Measurements from ENCODE around the gene DIP2B.

The DIP2B gene

GRCh38 chr12:50614167-50614759 lies 109.5 kb downstream of the DIP2B start:
- no peak for DNase-seq

DNA sequence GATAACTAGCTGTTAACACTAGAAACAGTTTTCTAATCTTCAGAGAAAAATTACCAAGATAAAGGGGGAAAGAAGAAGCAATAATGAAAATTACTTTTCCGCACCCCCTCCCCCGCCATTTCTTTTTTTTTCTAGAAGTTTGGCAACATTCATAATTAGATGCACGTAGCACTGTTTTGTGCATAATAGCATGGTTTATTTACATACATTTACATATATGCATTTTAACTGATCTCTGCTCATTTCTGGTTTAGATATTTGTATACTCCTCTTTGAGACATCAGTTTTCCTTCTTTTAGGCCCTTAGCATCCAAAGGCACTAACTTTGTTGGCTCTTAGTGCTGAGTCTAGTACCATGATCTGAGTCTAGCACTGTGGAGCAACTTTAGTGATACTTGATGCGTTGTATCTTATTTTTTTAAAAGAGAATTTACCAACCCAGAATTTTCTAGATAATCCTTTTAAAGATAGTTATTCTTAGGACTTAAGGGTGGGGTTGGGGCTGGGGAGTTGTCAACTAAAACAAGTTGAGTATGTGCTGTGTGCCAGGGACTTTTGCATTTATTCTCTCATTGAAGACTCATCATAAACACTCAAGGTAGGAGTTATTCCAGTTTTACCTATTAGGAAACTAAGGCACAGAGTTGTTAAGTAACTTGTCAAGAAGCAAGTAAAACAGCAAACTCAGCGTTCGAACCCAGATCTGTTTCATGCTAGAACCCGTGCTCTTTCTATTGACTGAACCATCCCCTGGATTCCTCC lies 110.5 kb downstream of the DIP2B start:
- DNase-seq, result no peak

DNA sequence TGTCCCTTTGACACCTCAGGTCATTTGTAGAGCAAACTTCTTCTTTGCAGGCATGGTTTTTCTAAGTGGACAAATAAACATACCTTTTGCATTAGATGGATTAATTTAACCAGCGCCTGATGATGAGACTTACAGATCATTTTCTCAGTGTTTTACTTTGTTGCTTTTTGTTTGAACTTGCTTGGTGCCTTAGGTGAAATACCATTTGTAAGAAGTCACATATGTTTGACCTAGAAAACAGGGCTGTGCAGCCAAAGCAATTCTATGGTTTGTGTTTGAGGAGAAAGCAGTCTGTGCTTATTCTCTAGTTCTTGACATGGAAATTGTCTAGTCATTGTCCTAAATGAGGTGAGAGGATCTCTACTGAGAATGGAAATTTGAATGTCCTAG lies 111.1 kb downstream of the DIP2B start:
- DNase-seq, result no peak

GRCh38 chr12:50617657-50618056 lies 112.9 kb downstream of the DIP2B start:
- DNase-seq, result no peak

DNA sequence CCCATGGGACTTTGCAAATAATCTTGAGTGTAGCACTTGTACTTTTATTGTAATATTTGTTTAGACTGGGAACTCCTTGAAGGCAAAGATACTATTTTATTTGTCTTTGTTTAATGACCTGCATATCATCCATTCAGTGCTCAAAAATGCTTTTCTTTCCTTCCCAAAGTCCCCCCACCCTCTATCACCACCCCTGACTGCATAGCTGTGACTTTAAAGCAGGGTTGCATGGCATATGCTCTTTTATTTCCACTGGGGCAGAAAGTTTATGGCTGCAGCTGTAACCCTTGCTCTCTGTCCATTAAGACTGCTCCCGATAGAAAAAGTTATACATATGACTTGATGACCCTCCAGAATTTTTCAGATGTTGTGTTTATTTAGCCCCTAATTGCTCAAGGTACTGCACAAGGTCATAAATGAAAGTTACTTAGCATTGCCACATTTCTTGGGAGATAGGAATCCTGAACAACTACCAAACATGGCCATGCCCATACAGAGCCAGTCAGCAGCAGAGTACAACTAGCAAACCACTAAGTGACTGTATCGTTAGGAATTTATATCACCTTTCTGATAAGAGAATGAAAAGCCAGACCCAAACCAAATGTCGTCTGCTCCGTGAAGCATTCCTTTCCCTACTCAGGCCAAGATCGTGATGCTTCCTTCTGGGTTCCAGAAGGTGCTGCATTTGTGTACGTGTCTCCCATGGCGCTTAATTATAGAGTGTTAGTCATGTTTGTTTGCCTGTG lies 114.3 kb downstream of the DIP2B start:
- no peak for DNase-seq

GRCh38 chr12:50619610-50619958 lies 114.8 kb downstream of the DIP2B start:
- no peak for DNase-seq

DNA sequence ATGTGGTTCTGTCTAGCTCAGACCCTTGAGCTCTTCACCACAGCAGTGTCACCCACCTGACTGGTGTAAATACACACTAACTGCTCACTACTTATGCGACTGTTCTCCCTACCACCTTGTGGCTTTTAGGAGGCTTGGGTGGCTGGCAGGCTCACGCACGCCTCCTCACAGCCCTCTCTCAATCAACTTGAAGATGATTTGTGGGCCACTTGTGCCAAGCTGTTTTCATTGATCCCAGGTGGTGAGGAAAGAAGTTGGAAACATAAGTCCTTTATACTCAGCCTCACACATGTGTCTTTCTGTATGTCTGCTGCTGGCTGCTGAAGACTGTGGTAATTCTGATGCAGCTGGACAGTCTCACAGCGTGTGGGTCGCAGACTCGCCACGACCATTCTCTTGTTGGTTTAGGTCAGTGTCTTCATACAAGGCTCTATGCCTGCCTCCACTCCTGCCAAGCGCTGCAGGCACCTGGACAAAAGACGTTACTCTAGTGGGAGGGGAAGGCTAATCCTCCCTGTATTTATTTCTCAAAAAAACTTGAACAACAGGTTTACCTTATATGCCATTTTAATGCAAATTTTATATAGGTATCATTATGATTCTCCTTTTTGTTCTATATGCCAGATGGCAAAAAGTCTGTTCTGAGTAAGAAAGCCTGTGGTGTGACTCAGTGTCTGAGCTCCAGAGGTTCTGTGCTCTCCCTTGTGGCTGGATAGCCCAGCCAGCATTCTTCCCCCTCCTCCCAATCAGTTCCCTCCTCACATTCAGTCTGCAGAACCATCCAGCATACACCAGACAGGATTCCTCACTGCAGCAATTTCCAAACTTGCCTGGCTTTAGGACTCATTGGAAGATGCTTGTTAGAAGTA lies 115.6 kb downstream of the DIP2B start:
- DNase-seq, result peak; percentile 46

GRCh38 chr12:50620978-50621360 lies 116.2 kb downstream of the DIP2B start:
- no peak for DNase-seq

GRCh38 chr12:50621399-50622300 lies 116.9 kb downstream of the DIP2B start:
- peak; percentile 81 for DNase-seq

DNA sequence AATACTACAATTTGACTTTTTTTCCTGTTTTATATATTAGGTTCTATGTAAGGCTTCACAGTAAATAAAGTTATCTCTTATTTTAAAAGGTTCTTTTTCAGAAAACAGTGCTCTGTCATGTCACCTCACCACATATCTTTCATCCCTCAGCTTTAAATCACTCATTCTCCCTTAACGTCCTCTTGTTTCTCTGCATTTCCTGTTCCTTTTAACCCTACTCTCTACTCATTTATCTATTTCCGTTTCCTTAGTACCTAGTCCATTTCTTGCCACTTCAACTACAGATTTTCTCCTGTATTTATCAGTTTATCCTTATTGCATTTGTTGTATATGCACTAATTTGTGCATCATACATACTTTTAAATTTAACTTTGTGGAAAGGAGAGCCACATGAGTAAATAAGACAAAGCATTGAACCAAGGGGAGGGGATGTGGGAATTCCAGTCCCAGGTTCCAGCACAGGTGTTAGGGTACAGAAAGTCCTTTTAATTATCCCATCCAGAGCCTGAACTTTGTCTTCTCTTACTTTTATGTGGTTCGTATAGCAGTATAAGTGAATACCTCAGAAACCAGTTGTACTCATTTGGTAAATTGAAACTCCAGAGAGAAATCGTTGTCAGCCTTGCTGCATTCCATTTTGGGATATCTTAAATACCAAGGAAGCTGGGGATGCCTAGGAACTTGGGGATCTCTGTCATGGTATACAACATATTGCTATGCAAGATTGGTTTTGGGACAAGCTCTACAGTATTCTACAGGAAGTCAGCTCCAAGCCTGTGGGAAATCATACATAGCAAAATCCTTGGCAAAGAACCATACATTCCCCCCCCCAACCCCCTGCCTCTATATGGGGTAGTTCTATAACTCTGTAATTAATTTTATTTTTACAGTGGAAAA lies 120.5 kb downstream of the DIP2B start:
- no peak for DNase-seq

DNA sequence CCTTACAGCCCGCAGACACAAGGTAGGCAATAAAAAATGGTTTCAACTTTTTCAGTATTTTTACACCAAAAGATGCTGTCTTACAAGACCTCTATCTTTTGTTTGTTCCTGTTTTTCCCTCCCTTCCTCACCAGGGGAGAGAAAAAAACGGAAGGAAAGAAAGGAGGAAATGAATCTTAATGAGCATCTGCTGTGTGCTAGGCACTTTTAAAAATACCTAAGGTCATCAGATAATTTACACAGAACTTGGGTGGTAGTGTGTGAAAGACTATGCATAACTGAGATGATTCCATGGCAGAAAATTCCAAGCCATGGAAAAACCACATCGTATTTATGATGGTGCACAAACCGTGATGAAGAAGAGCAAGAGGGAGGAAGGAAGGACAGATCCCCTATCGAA lies 121.2 kb downstream of the DIP2B start:
- no peak for DNase-seq

DNA sequence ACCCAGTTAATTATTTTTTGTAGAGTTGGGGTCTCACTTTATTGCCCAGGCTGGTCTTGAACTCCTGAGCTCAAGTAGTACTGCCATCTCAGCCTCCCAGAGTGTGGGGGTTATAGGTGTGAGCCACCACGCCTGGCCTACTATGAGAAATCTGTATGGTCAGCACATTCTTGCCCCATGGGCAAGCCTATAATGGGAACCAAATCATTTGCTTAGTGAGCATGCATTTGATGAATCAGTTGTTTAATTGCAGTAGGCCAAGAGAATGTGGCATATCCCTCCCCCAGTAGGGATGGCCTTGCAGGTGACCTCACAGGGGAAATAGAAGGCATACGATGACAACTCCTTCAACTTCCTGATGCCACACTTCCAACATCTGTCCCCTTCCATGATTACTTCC lies 122.7 kb downstream of the DIP2B start:
- no peak for DNase-seq

- no peak for DNase-seq
Measured at GRCh38 chr12:50628394-50628793, 123.6 kb downstream of the DIP2B start.

GRCh38 chr12:50633955-50634354 lies 129.2 kb downstream of the DIP2B start:
- DNase-seq, result no peak

DNA sequence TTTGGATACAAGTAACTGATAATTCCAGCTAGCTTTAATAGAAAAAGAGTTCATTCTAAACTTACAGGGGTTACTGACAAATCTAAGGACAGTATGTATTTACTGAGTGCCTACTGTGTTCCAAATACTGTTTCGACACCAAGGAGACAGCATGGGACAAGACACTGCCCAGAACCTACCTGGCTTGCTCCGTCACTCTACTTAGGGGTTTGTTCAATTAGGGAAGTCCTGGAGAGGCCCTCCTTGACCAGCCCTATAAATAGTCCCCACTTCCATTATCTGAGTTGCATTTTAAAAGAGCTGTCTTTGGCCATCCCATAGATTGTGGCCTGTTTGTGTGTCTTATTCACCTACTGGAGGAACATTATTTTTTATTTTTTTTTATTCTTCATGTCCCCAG lies 129.6 kb downstream of the DIP2B start:
- no peak for DNase-seq

GRCh38 chr12:50635364-50635763 lies 130.6 kb downstream of the DIP2B start:
- DNase-seq, result peak; percentile 19

DNA sequence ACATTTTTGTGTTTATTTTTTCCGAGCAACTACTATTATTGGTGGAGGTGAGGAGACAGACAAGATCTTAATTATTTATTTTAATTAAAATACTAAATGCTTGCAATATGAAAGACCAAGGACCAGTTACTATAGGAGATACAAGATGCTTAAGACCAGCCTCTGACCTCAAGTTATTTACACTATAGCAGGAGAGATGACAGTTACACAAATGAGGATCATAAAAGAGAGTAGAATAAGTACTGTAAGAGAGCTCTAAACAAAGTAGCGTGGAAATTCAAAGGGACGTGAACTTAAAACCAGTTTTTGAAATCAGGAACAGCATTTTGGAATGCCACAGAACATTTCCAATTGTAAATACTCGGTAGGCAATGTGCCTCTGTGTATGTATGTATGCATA lies 131.1 kb downstream of the DIP2B start:
- DNase-seq, result no peak

- peak; percentile 13 for DNase-seq
Measured at GRCh38 chr12:50636505-50636904, 131.7 kb downstream of the DIP2B start.

GRCh38 chr12:50637870-50638481 lies 133.2 kb downstream of the DIP2B start:
- peak; percentile 21 for DNase-seq

- DNase-seq, result no peak
Measured at GRCh38 chr12:50638482-50638880, 133.7 kb downstream of the DIP2B start.

DNA sequence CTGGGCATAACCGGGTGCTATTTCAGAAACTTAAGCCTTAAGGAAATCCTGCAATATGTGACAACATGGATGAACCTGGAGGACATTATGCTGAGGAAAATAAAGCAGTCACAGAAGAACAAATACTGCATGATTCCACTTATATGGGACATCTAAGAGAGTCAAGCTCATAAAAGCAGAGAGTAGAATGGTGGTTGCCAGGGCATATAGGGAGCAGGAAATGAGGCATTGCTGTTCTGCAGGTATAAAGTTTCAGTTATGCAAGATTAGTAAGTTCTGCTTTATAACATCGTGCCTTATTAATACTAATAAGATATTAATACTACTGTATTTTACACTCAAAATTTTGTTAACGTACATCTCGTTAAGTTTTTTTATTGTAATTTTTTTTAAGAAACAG lies 134.9 kb downstream of the DIP2B start:
- no peak for DNase-seq

All from retina (tissue), 1 donor.